H1 (cell line): ENCODE data around the gene TCF7. TPM values are rescaled to one million over a fixed set of nuclear protein-coding genes. Genes with fewer than 3 reads are reported as not detected.

Experiments
- CTCF ChIA-PET: fragments of 300-600 bp; sonication (Branson Sonifier 250); formaldehyde crosslinking; loops from one replicate; lab custom pipeline; 2021; ENCODE audit not compliant: partially characterized antibody; lab: Charles Lee
- POLR2A ChIA-PET: fragments of 300-600 bp; sonication (Branson Sonifier 250); formaldehyde crosslinking; loops from one replicate; lab custom pipeline; 2021; ENCODE audit warnings: inconsistent platforms; ENCODE audit not compliant: partially characterized antibody; lab: Charles Lee
- DNase-seq, 2 experiments: peaks; one replicate each; pipeline versions ENCODE4 v3.0.0 to v3.0.0-alpha.2; 2010 to 2022; ENCODE audit warnings: low spot score in 2 of 2, low read depth in 1 of 2, mixed read lengths in 1 of 2
- FAIRE-seq: peaks from 2 replicates; lab custom pipeline; 2011; peaks lifted over from hg19 to GRCh38; lab: Jason Lieb, UNC
- H2AFZ ChIP-seq: 2 replicates; pipeline ENCODE4 v1.8.1; 2012; ENCODE audit warnings: low read length, inconsistent platforms
- H2AK5ac ChIP-seq: 2 replicates; pipeline ENCODE4 v1.6.1; 2013; ENCODE audit warnings: low read depth, low read length
- H2BK120ac ChIP-seq: replicated peaks from 2 replicates; pipeline ENCODE3; 2013; ENCODE audit warnings: low read depth, low read length, inconsistent platforms
- H2BK12ac ChIP-seq: 2 replicates; pipeline ENCODE4 v1.6.1; 2013; ENCODE audit warnings: low read depth, low read length
- H2BK15ac ChIP-seq: 2 replicates; pipeline ENCODE4 v1.6.1; 2013; ENCODE audit warnings: low read length
- H2BK20ac ChIP-seq: 2 replicates; pipeline ENCODE4 v1.6.1; 2013; ENCODE audit warnings: low read length
- H2BK5ac ChIP-seq: 2 replicates; pipeline ENCODE4 v1.6.1; 2013; ENCODE audit warnings: low read depth, low read length
- H3K14ac ChIP-seq: 2 replicates; pipeline ENCODE4 v1.6.1; 2013; ENCODE audit warnings: inconsistent platforms; ENCODE audit not compliant: insufficient read length
- H3K18ac ChIP-seq: 2 replicates; pipeline ENCODE4 v1.6.1; 2013; ENCODE audit warnings: low read length; ENCODE audit errors: extremely low read depth
- H3K23ac ChIP-seq: 2 replicates; pipeline ENCODE4 v1.6.1; 2013; ENCODE audit warnings: inconsistent platforms; ENCODE audit not compliant: insufficient read length
- H3K23me2 ChIP-seq: 2 replicates; pipeline ENCODE4 v1.6.1; 2013; ENCODE audit warnings: low read depth, low read length
- H3K27ac ChIP-seq: 2 replicates; pipeline ENCODE4 v1.6.1; 2011; ENCODE audit warnings: low read depth, low read length, inconsistent platforms
- H3K27me3 ChIP-seq, 4 experiments: replicated peaks in 1 of 4; 1 replicate in 1 of 4; 2 replicates in 3 of 4; pipeline versions ENCODE4 v1.6.1 to v1.8.1; 2011 to 2013; ENCODE audit warnings: low read length in 3 of 4, mild to moderate bottlenecking in 3 of 4, inconsistent platforms in 2 of 4, mixed read lengths in 2 of 4, moderate library complexity in 1 of 4; ENCODE audit not compliant: control insufficient read depth in 3 of 4, insufficient read depth in 3 of 4; ENCODE audit errors: extremely low read depth in 1 of 4
- H3K36me3 ChIP-seq, 4 experiments: 2 replicates each; pipeline versions ENCODE4 v1.6.1 to v1.8.1; 2011 to 2013; ENCODE audit warnings: mild to moderate bottlenecking in 4 of 4, low read length in 3 of 4, moderate library complexity in 2 of 4, control low read depth in 1 of 4, inconsistent platforms in 1 of 4; ENCODE audit not compliant: insufficient read depth in 4 of 4, control insufficient read depth in 2 of 4
- H3K4ac ChIP-seq: replicated peaks from 2 replicates; pipeline ENCODE3; 2013; ENCODE audit warnings: low read length, low read depth, mixed read lengths, inconsistent platforms; ENCODE audit not compliant: insufficient read length
- H3K4me1 ChIP-seq, 4 experiments: replicated peaks in 1 of 4; 1 replicate in 1 of 4; 2 replicates in 3 of 4; pipeline versions ENCODE4 v1.6.1 to v1.8.1; 2011 to 2013; ENCODE audit warnings: low read length in 3 of 4, inconsistent platforms in 2 of 4, mixed read lengths in 1 of 4; ENCODE audit not compliant: insufficient read depth in 4 of 4, control insufficient read depth in 3 of 4
- H3K4me2 ChIP-seq, 2 experiments: 2 replicates each; pipeline versions ENCODE4 v1.6.1 to v1.8.1; 2011 to 2013; ENCODE audit warnings: low read depth in 2 of 2, low read length in 2 of 2, control low read depth in 1 of 2, inconsistent platforms in 1 of 2, mild to moderate bottlenecking in 1 of 2; ENCODE audit not compliant: insufficient read depth in 1 of 2
- H3K4me3 ChIP-seq, 4 experiments: fragments of 200-600, 300-600 bp in 1 of 4; sonication (generic), shearing (Covaris generic), sonication (Bioruptor Twin) in 1 of 4; 2 replicates each; pipeline versions ENCODE4 v1.5.1 to v1.8.1; 2011 to 2016; ENCODE audit warnings: low read length in 4 of 4, low read depth in 3 of 4, control low read depth in 2 of 4, inconsistent platforms in 2 of 4, mild to moderate bottlenecking in 2 of 4, mixed read lengths in 1 of 4, moderate library complexity in 1 of 4; ENCODE audit not compliant: insufficient read depth in 2 of 4; ENCODE audit errors: extremely low read depth in 1 of 4
- H3K56ac ChIP-seq: replicated peaks from 2 replicates; pipeline ENCODE3; 2013; ENCODE audit warnings: low read depth, mild to moderate bottlenecking, mixed read lengths, low read length, inconsistent platforms; ENCODE audit not compliant: insufficient read length
- H3K79me1 ChIP-seq: 2 replicates; pipeline ENCODE4 v1.6.1; 2013; ENCODE audit warnings: low read depth, low read length, control low read depth
- H3K79me2 ChIP-seq, 2 experiments: 2 replicates each; pipeline versions ENCODE4 v1.6.1 to v1.8.1; 2012 to 2013; ENCODE audit warnings: low read length in 2 of 2, mild to moderate bottlenecking in 2 of 2, inconsistent platforms in 1 of 2; ENCODE audit not compliant: insufficient read depth in 2 of 2, control insufficient read depth in 1 of 2
- H3K9ac ChIP-seq, 4 experiments: replicated peaks in 1 of 4; 1 replicate in 1 of 4; 2 replicates in 3 of 4; pipeline versions ENCODE4 v1.6.1 to v1.8.1; 2011 to 2013; ENCODE audit warnings: low read depth in 3 of 4, low read length in 3 of 4, control low read depth in 2 of 4, mild to moderate bottlenecking in 2 of 4, moderate library complexity in 2 of 4, inconsistent platforms in 1 of 4; ENCODE audit errors: extremely low read depth in 1 of 4
- H3K9me3 ChIP-seq, 2 experiments: 2 replicates each; pipeline versions ENCODE4 v1.6.1 to v1.8.1; 2012 to 2013; ENCODE audit warnings: mild to moderate bottlenecking in 2 of 2, moderate library complexity in 2 of 2, control low read depth in 1 of 2, inconsistent platforms in 1 of 2, low read depth in 1 of 2, low read length in 1 of 2, mixed read lengths in 1 of 2; ENCODE audit not compliant: insufficient read depth in 2 of 2
- H4K20me1 ChIP-seq, 2 experiments: replicated peaks in 1 of 2; 2 replicates each; pipeline versions ENCODE3 to v1.8.1; 2011 to 2013; ENCODE audit warnings: inconsistent platforms in 2 of 2, low read length in 2 of 2, mild to moderate bottlenecking in 1 of 2; ENCODE audit not compliant: insufficient read depth in 2 of 2, control insufficient read depth in 1 of 2
- H4K5ac ChIP-seq: 2 replicates; pipeline ENCODE4 v1.6.1; 2013; ENCODE audit warnings: low read length, low read depth, mixed read lengths, inconsistent platforms; ENCODE audit not compliant: insufficient read length
- H4K8ac ChIP-seq: 2 replicates; pipeline ENCODE4 v1.8.0; 2013; ENCODE audit warnings: mild to moderate bottlenecking, moderate library complexity, low read length, inconsistent platforms; ENCODE audit not compliant: insufficient read depth; ENCODE audit errors: extremely low read depth
- H4K91ac ChIP-seq: replicated peaks from 2 replicates; pipeline ENCODE3; 2013; ENCODE audit warnings: low read length, mixed read lengths, inconsistent platforms; ENCODE audit not compliant: insufficient read length
- HDAC6 ChIP-seq: IDR thresholded peaks from one replicate; pipeline ENCODE4 v1.7.1; 2012; ENCODE audit warnings: low read depth, mild to moderate bottlenecking, inconsistent platforms, low read length, moderate library complexity
- POLR2AphosphoS5 ChIP-seq: IDR thresholded peaks from 2 replicates; pipeline ENCODE4 v1.6.1; 2011; ENCODE audit warnings: low read depth, low read length
- SIX5 ChIP-seq: IDR thresholded peaks from 2 replicates; pipeline ENCODE4 v1.6.1; 2011; ENCODE audit warnings: mild to moderate bottlenecking, low read depth, low read length
- SP4 ChIP-seq: IDR thresholded peaks from 2 replicates; pipeline ENCODE4 v1.6.1; 2012; ENCODE audit warnings: low read length, inconsistent platforms
- WGBS, 2 experiments: shearing (Covaris generic) in 1 of 2; methylation state at CpG; one replicate each; pipeline versions ENCODE4 v1.1.6 to v1.1.7; 2013 to 2015; ENCODE audit warnings: low lambda C conversion rate in 2 of 2, mixed read lengths in 2 of 2, inconsistent platforms in 1 of 2, low coverage in 1 of 2, missing lambda C conversion rate in 1 of 2; ENCODE audit not compliant: insufficient replicate concordance in 2 of 2, insufficient coverage in 1 of 2, insufficient read length in 1 of 2; ENCODE audit errors: extremely low coverage in 1 of 2, missing lambda C conversion rate in 1 of 2; 5-methylcytosine and 5-hydroxymethylcytosine counted together
- polyA plus RNA-seq, 7 experiments: library from polyadenylated mRNA; depleted of rRNA in 3 of 7; stranded (reverse) in 5 of 7; unstranded in 2 of 7; fragments of >200 nt in 5 of 7; fragments of 200-250 nt in 2 of 7; gene quantifications; 1 replicate in 5 of 7; 2 replicates in 1 of 7; 4 replicates in 1 of 7; pipeline versions ENCODE4 v1.2.1 to v1.2.3, GENCODE V29; 2011 to 2013; ENCODE audit warnings: missing spikeins in 2 of 7, mixed read lengths in 2 of 7
- total RNA-seq: library from RNA; stranded (reverse); fragmentation: NEBNext Ultra II Directional; extraction: Animal tissue kit (Norgen Biotek cat#: 25700); gene quantifications from 2 replicates; pipeline ENCODE4 v1.2.1, GENCODE V29; 2021
- TF ChIP-seq, protein P1 (sequence below): IDR thresholded peaks from 2 replicates; pipeline ENCODE4 v1.6.1; 2011; ENCODE audit warnings: low read depth, mild to moderate bottlenecking, low read length; ENCODE audit not compliant: insufficient read depth
- TF ChIP-seq, protein P2 (sequence below): IDR thresholded peaks from 2 replicates; pipeline ENCODE4 v1.6.1; 2012; ENCODE audit warnings: low read length, inconsistent platforms

The TCF7 gene
- total and polyA plus RNA-seq, 2 of the 8 experiments (the other 6 are each of a cell fraction or from before 2014, with no cell fraction given), result 4.7 to 8.5 TPM

GRCh38 chr5:134116789-134117761 is 2.6 kb downstream of the TCF7 start:
- Histone ChIP-seq H3K4me3 (no peak overlapping the region), H3K23ac (no peak overlapping the region), H3K4me1 (peaks cover 0 to 15% (median 9%) of the 10 kb centered on the region in 4 experiments; a peak in 6 of 7 replicates), H2BK120ac (no peak overlapping the region), H3K27ac (no peak overlapping the region), H3K79me1 (no peaks in the 10 kb centered on the region; the same call in 1 of the 2 replicates), H2BK15ac (no peak overlapping the region), H3K9ac (no peak overlapping the region), H4K91ac (no peak overlapping the region), H3K36me3 (peaks cover 0 to 2% (median 0%) of the 10 kb centered on the region in 4 experiments; a peak in 1 of 8 replicates), H4K8ac (no peak overlapping the region), H3K9me3 (no peaks in the 10 kb centered on the region), H3K18ac (no peak overlapping the region), H2AFZ (no peak overlapping the region), H2BK5ac (no peak overlapping the region), H2AK5ac (no peak overlapping the region), H2BK20ac (no peak overlapping the region), H4K5ac (no peak overlapping the region), H3K4ac (no peak overlapping the region), H3K56ac (no peak overlapping the region), H3K4me2 (no peak overlapping the region), H3K27me3 (peaks cover 16 to 23% (median 21%) of the 10 kb centered on the region in 4 experiments), H3K14ac (no peak overlapping the region), H3K23me2 (peaks cover 10% of the 10 kb centered on the region; the same call in 1 of the 2 replicates), H2BK12ac (no peak overlapping the region), H3K79me2 (no peaks in the 10 kb centered on the region), H4K20me1 (peaks cover 3 to 14% of the 10 kb centered on the region in 2 experiments)
- WGBS, 2 experiments, result 84% methylated on average over 12 of the region's 12 CpGs; no CpG with 5 or more reads in 1 of the 2 experiments
- FAIRE-seq, result no peak
- no peak for DNase-seq
- POLR2A ChIA-PET, result interaction anchor here (2.8 kb wide), 1 partner anchor 12 kb away, joined by 15 read pairs; no protein-coding TSS in a partner anchor
- CTCF ChIA-PET, result interaction anchor here (1.0 to 21.7 kb wide), 5 partner anchors 8 to 27 kb away, joined by 4 to 270 read pairs (median 5); no protein-coding TSS in a partner anchor
- no peak for TF ChIP-seq SIX5
- TF ChIP-seq, protein P1, sequence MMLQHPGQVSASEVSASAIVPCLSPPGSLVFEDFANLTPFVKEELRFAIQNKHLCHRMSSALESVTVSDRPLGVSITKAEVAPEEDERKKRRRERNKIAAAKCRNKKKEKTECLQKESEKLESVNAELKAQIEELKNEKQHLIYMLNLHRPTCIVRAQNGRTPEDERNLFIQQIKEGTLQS, result no peak
- TF ChIP-seq HDAC6, result no peak
- TF ChIP-seq, protein P2, sequence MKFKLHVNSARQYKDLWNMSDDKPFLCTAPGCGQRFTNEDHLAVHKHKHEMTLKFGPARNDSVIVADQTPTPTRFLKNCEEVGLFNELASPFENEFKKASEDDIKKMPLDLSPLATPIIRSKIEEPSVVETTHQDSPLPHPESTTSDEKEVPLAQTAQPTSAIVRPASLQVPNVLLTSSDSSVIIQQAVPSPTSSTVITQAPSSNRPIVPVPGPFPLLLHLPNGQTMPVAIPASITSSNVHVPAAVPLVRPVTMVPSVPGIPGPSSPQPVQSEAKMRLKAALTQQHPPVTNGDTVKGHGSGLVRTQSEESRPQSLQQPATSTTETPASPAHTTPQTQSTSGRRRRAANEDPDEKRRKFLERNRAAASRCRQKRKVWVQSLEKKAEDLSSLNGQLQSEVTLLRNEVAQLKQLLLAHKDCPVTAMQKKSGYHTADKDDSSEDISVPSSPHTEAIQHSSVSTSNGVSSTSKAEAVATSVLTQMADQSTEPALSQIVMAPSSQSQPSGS, result no peak
- no peak for TF ChIP-seq POLR2AphosphoS5
- TF ChIP-seq SP4, result no peak
